IPS-NIHi7 (cell line): ENCODE results near the gene MORN1.

ENCODE experiments used
- DNase-seq: peaks from one replicate; pipeline ENCODE4 v3.0.0; 2012; ENCODE audit warnings: mixed read lengths; ENCODE audit errors: extremely low spot score

Gene MORN1

GRCh38 chr1:2292725-2293450 lies 98.5 kb downstream of the MORN1 start:
- DNase-seq = no peak

- DNase-seq = no peak
These were observed 99.8 kb downstream of the MORN1 start for GRCh38 chr1:2291577-2291976.

- DNase-seq = no peak
These were observed 100.5 kb downstream of the MORN1 start for GRCh38 chr1:2290595-2291510.

- no peak for DNase-seq
These were observed 101.2 kb downstream of the MORN1 start for GRCh38 chr1:2290171-2290578.

GRCh38 chr1:2289607-2290006 lies 101.7 kb downstream of the MORN1 start:
- DNase-seq = no peak

GRCh38 chr1:2288816-2289536 lies 102.4 kb downstream of the MORN1 start:
- no peak for DNase-seq

- no peak for DNase-seq
These were observed 103.0 kb downstream of the MORN1 start for GRCh38 chr1:2288311-2288710.

- no peak for DNase-seq
These were observed 103.7 kb downstream of the MORN1 start for GRCh38 chr1:2287649-2288048.

- DNase-seq = no peak
These were observed 104.4 kb downstream of the MORN1 start for GRCh38 chr1:2286923-2287322.

- no peak for DNase-seq
These were observed 106.4 kb downstream of the MORN1 start for GRCh38 chr1:2284932-2285331.

GRCh38 chr1:2283991-2284895 lies 107.1 kb downstream of the MORN1 start:
- DNase-seq = no peak

GRCh38 chr1:2283371-2283990 lies 107.9 kb downstream of the MORN1 start:
- DNase-seq = no peak

- DNase-seq = no peak
These were observed 108.6 kb downstream of the MORN1 start for GRCh38 chr1:2282556-2283270.

GRCh38 chr1:2279817-2280216 lies 111.5 kb downstream of the MORN1 start:
- DNase-seq = no peak

GRCh38 chr1:2279210-2279639 lies 112.1 kb downstream of the MORN1 start:
- peak; percentile 96 for DNase-seq

GRCh38 chr1:2278591-2279209 lies 112.7 kb downstream of the MORN1 start:
- DNase-seq = no peak

GRCh38 chr1:2277741-2278488 lies 113.4 kb downstream of the MORN1 start:
- DNase-seq = no peak

- DNase-seq = no peak
These were observed 114.4 kb downstream of the MORN1 start for GRCh38 chr1:2276803-2277580.
